ENCODE results near the gene PC. TPM values are rescaled to one million over a fixed set of nuclear protein-coding genes. Genes with fewer than 3 reads are reported as not detected.
A peak's percentile ranks its signal among the peaks of the same experiment; 100 is the strongest.

Gene PC
- total and polyA plus RNA-seq, 10 donors, result 3.4 to 8.8 (median 5.3) TPM

DNA sequence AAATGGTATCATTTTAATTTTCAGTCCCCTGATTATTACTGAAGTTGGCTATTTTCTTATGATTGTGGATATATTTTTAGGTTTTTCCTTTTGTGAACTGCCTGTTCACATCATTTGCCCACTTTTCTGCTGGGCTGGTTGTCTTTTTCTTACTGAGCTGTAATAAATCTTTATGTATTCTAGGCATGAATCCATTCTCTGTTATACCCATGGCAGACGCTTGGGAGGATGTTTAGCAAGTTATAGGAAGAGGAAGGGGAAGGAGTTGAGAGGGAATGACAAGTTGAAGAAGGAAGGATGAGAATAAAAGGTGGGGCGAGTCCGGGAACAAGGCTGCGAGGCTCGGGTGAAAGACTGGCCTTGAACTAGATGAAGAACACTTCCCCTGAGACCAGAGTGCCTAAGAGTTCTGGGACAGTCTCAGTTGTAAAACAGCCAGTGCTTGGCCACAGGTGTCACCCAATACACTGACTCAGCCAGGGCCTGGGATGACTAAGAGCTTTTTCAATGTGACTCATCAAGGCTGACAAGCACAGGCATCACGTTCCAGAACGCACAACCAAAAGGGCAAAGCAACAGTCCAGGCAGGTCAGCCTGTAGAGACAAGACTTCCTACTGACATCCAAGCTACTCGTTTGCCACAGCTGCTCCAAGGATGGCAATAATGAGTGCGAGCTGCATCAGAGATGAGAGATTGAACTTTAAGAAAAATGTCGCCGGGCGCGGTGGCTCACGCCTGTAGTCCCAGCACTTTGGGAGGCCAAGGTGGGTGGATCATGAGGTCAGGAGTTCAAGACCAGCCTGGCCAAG, 66.1 kb downstream of the PC start:
- no peak overlapping the region for H3K4me3 ChIP-seq
- H3K36me3 ChIP-seq, result no peaks in the 10 kb centered on the region
- H3K27me3 ChIP-seq (replicated peaks in 1 of 7), result peaks cover 0 to 4% (median 0%) of the 10 kb centered on the region in 7 donors
- DNase-seq, result no peak
- intact Hi-C loops (cut with DNase I; ENCODE audit: low total_unique reads), result no loop called here
- 50 to 71% (median 62%) methylated on average over 14 of the region's 14 CpGs for WGBS, 5 donors
- H3K4me1 ChIP-seq, result no peaks in the 10 kb centered on the region
- peak overlapping the region in 3 of 8 donors; percentile 18 to 40 (median 33) for H3K27ac ChIP-seq
- TF ChIP-seq POLR2A (IDR thresholded peaks at IDR 0.05) (no peak), POLR2AphosphoS5 (IDR thresholded peaks at IDR 0.05) (no peak)
- TF ChIP-seq, protein P1, sequence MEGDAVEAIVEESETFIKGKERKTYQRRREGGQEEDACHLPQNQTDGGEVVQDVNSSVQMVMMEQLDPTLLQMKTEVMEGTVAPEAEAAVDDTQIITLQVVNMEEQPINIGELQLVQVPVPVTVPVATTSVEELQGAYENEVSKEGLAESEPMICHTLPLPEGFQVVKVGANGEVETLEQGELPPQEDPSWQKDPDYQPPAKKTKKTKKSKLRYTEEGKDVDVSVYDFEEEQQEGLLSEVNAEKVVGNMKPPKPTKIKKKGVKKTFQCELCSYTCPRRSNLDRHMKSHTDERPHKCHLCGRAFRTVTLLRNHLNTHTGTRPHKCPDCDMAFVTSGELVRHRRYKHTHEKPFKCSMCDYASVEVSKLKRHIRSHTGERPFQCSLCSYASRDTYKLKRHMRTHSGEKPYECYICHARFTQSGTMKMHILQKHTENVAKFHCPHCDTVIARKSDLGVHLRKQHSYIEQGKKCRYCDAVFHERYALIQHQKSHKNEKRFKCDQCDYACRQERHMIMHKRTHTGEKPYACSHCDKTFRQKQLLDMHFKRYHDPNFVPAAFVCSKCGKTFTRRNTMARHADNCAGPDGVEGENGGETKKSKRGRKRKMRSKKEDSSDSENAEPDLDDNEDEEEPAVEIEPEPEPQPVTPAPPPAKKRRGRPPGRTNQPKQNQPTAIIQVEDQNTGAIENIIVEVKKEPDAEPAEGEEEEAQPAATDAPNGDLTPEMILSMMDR (IDR thresholded peaks at IDR 0.05 in 8 of 11, conservative IDR thresholded peaks at IDR 0.05 in 3 of 11), result no peak
- no peaks in the 10 kb centered on the region for H3K9me3 ChIP-seq

DNA sequence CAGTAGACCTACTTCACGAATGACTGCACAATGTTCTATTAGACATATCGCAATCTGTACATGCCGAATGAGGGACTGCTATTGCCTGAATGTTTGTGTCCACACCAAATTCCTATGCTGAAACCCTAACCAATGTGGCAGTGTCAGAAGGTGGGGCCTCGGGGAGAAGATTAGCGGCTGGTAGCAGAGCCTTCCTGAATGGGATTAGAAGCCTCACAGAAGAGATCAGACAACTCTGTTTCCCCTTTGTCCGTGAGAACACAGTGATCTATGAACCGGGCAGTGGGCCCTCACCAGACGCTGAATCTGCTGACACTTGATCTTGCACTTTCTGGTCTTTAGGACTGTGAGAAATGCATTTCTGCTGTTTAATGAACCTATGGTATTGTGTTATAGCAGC, 68.2 kb downstream of the PC start:
- H3K27ac ChIP-seq, result no peak overlapping the region
- H3K4me1 ChIP-seq, result no peaks in the 10 kb centered on the region
- no peak overlapping the region for H3K4me3 ChIP-seq
- TF ChIP-seq, protein P1 (IDR thresholded peaks at IDR 0.05 in 8 of 11, conservative IDR thresholded peaks at IDR 0.05 in 3 of 11), result no peak
- TF ChIP-seq POLR2A (IDR thresholded peaks at IDR 0.05), result no peak
- peaks cover 0 to 4% (median 0%) of the 10 kb centered on the region in 7 donors for H3K27me3 ChIP-seq (replicated peaks in 1 of 7)
- no peaks in the 10 kb centered on the region for H3K9me3 ChIP-seq
- H3K36me3 ChIP-seq, result no peaks in the 10 kb centered on the region
- 81 to 88% (median 84%) methylated on average over 8 of the region's 8 CpGs for WGBS, 5 donors
- no peak for DNase-seq
- intact Hi-C loops (cut with DNase I; ENCODE audit: low total_unique reads), result no loop called here

DNA sequence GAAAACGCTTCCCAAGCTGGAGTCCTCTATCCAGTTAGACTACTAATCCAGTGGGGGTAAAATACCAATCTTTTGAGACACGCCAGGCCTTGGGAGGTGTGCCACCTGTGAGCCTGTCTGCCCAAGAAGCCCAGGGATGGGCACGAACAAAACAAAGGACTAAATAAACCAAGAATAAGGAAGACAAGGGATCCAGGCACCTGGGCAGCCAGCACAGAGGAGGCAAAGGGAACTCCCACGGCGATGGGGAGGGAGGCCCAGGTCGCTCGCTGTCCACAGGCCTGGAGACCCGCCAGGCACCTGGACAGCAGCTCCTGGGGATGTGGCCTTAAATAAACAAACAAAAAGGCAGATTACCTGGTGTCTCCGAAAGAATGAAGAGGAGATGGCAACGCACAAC, 69.9 kb downstream of the PC start:
- no peak for DNase-seq
- no peak overlapping the region for H3K27ac ChIP-seq
- no peak overlapping the region for H3K4me3 ChIP-seq
- H3K36me3 ChIP-seq, result no peaks in the 10 kb centered on the region
- TF ChIP-seq POLR2A (IDR thresholded peaks at IDR 0.05) (no peak), POLR2AphosphoS5 (IDR thresholded peaks at IDR 0.05) (no peak)
- TF ChIP-seq, protein P1 (IDR thresholded peaks at IDR 0.05 in 8 of 11, conservative IDR thresholded peaks at IDR 0.05 in 3 of 11), result no peak
- no peaks in the 10 kb centered on the region for H3K27me3 ChIP-seq (replicated peaks in 1 of 7)
- WGBS, 5 donors, result 87 to 96% (median 94%) methylated on average over 10 of the region's 10 CpGs
- peaks cover 0 to 2% (median 0%) of the 10 kb centered on the region in 6 donors for H3K4me1 ChIP-seq
- intact Hi-C loops (cut with DNase I; ENCODE audit: low total_unique reads), result no loop called here
- H3K9me3 ChIP-seq, result no peaks in the 10 kb centered on the region

DNA sequence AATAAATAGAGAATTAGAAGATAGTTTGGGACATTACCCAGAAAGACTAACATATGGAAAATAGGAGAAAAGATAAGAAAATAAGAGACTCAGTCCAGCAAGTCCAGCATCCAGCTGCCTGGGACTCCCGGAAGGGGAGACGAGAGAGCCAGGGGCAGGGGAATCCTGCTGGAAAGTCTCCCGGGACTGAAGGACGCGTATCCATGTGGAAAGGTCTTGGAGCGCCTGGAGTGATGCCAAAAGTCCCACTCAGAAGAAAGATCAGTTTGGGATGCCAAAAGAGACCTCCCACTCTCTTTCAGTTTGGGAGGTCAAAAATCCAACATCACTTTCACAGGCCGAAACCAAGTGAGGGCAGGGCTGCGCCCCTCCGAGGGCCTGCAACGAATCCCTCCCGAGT, 70.7 kb downstream of the PC start:
- Histone ChIP-seq H3K36me3 (no peaks in the 10 kb centered on the region), H3K9me3 (no peaks in the 10 kb centered on the region), H3K4me1 (peaks cover 0 to 9% (median 3%) of the 10 kb centered on the region in 6 donors), H3K4me3 (no peak overlapping the region), H3K27ac (no peak overlapping the region), H3K27me3 (replicated peaks in 1 of 7) (peaks cover 0 to 5% (median 0%) of the 10 kb centered on the region in 7 donors)
- intact Hi-C loops (cut with DNase I; ENCODE audit: low total_unique reads), result no loop called here
- 82 to 91% (median 86%) methylated on average over 11 of the region's 11 CpGs for WGBS, 5 donors
- DNase-seq, result no peak
- TF ChIP-seq, protein P1 (IDR thresholded peaks at IDR 0.05 in 8 of 11, conservative IDR thresholded peaks at IDR 0.05 in 3 of 11), result no peak
- TF ChIP-seq POLR2A (IDR thresholded peaks at IDR 0.05), result no peak
- no peak for TF ChIP-seq POLR2AphosphoS5 (IDR thresholded peaks at IDR 0.05)
